HepG2 (cell line): ENCODE results near the gene MEA1. TPM values are rescaled to one million over a fixed set of nuclear protein-coding genes. Genes with fewer than 3 reads are reported as not detected.
A peak's percentile ranks its signal among the peaks of the same experiment; 100 is the strongest.

ENCODE experiments used
- ARNT ChIP-seq: fragments of 450-650 bp; IDR thresholded peaks from 2 replicates; pipeline ENCODE4 v1.6.1; 2017
- ATF5 ChIP-seq: sonication (generic); formaldehyde crosslinking; IDR thresholded peaks from 2 replicates; pipeline ENCODE4 v1.4.0; 2020; ENCODE audit warnings: mild to moderate bottlenecking, low read depth, missing genetic modification reagents
- CC2D1A ChIP-seq: sonication (generic); formaldehyde crosslinking; IDR thresholded peaks from 2 replicates; pipeline ENCODE4 v1.8.1; 2023; ENCODE audit warnings: mild to moderate bottlenecking, missing genetic modification reagents
- EED ChIP-seq: sonication (generic); formaldehyde crosslinking; IDR thresholded peaks from 2 replicates; pipeline ENCODE4 v1.5.0; 2020; ENCODE audit warnings: mild to moderate bottlenecking, missing genetic modification reagents
- HOXA9 ChIP-seq: sonication (generic); formaldehyde crosslinking; IDR thresholded peaks from 2 replicates; pipeline ENCODE4 v1.8.1; 2022; ENCODE audit warnings: missing genetic modification reagents, mild to moderate bottlenecking, moderate library complexity, borderline replicate concordance
- IRF9 ChIP-seq: sonication (generic); formaldehyde crosslinking; IDR thresholded peaks from 2 replicates; pipeline ENCODE4 v1.8.0; 2022; ENCODE audit warnings: missing genetic modification reagents, mild to moderate bottlenecking, borderline replicate concordance
- KLF12 ChIP-seq: sonication (generic); formaldehyde crosslinking; IDR thresholded peaks from 2 replicates; pipeline ENCODE4 v1.4.0; 2020; ENCODE audit warnings: missing genetic modification reagents, borderline replicate concordance
- LCORL ChIP-seq, 2 experiments: fragments of 450-650 bp in 1 of 2; sonication (generic) in 1 of 2; formaldehyde crosslinking in 1 of 2; IDR thresholded peaks; 2 replicates each; pipeline versions ENCODE4 v1.5.0 to v1.6.1; 2017 to 2020; ENCODE audit warnings: antibody characterized with exemption in 1 of 2, missing genetic modification reagents in 1 of 2
- LRRFIP1 ChIP-seq: sonication (generic); formaldehyde crosslinking; conservative IDR thresholded peaks from 2 replicates; pipeline ENCODE4 v1.4.0; 2020; ENCODE audit warnings: missing genetic modification reagents
- NBN ChIP-seq: fragments of 450-650 bp; conservative IDR thresholded peaks from 2 replicates; pipeline ENCODE4 v1.6.1; 2017
- NFE2L1 ChIP-seq: sonication (generic); formaldehyde crosslinking; IDR thresholded peaks from 2 replicates; pipeline ENCODE4 v1.4.0; 2020; ENCODE audit warnings: missing genetic modification reagents, mild to moderate bottlenecking, borderline replicate concordance
- NFE2L2 ChIP-seq: fragments of 150-350 bp; IDR thresholded peaks from 2 replicates; pipeline ENCODE4 v1.6.1; 2014; ENCODE audit warnings: low read length
- NFYC ChIP-seq: IDR thresholded peaks from 2 replicates; pipeline ENCODE4 v1.6.1; 2016; ENCODE audit warnings: missing genetic modification reagents, missing compliant biosample characterization
- NR0B2 ChIP-seq: sonication (generic); formaldehyde crosslinking; IDR thresholded peaks from 2 replicates; pipeline ENCODE4 v1.4.0; 2020; ENCODE audit warnings: mild to moderate bottlenecking, missing genetic modification reagents
- NR1H2 ChIP-seq: sonication (generic); formaldehyde crosslinking; IDR thresholded peaks from 2 replicates; pipeline ENCODE4 v1.8.1; 2022; ENCODE audit warnings: low read depth, missing genetic modification reagents, borderline replicate concordance
- NRL ChIP-seq: sonication (generic); formaldehyde crosslinking; IDR thresholded peaks from 2 replicates; pipeline ENCODE4 v1.5.0; 2020; ENCODE audit warnings: missing genetic modification reagents, mild to moderate bottlenecking, moderate library complexity, borderline replicate concordance
- ZC3H4 ChIP-seq: sonication (generic); formaldehyde crosslinking; IDR thresholded peaks from 2 replicates; pipeline ENCODE4 v1.4.0; 2020; ENCODE audit warnings: missing genetic modification reagents, borderline replicate concordance
- ZFP37 ChIP-seq: sonication (generic); formaldehyde crosslinking; IDR thresholded peaks from 2 replicates; pipeline ENCODE4 v1.4.0; 2020; ENCODE audit warnings: missing genetic modification reagents, borderline replicate concordance
- ZFY ChIP-seq: sonication (generic); formaldehyde crosslinking; IDR thresholded peaks from 2 replicates; pipeline ENCODE4 v1.4.0; 2020; ENCODE audit warnings: missing genetic modification reagents
- ZNF343 ChIP-seq: sonication (generic); formaldehyde crosslinking; IDR thresholded peaks from 2 replicates; pipeline ENCODE4 v1.4.0; 2020; ENCODE audit warnings: mild to moderate bottlenecking, missing genetic modification reagents
- ZNF382 ChIP-seq: sonication (generic); formaldehyde crosslinking; IDR thresholded peaks from 2 replicates; pipeline ENCODE4 v1.5.0; 2020; ENCODE audit warnings: missing genetic modification reagents, mild to moderate bottlenecking, borderline replicate concordance
- ZNF441 ChIP-seq: sonication (generic); formaldehyde crosslinking; IDR thresholded peaks from 2 replicates; pipeline ENCODE4 v1.7.0; 2021; ENCODE audit warnings: missing genetic modification reagents, borderline replicate concordance
- ZNF451 ChIP-seq: sonication (generic); formaldehyde crosslinking; IDR thresholded peaks from 2 replicates; pipeline ENCODE4 v1.5.0; 2020; ENCODE audit warnings: mild to moderate bottlenecking, missing genetic modification reagents
- ZNF496 ChIP-seq: sonication (generic); formaldehyde crosslinking; IDR thresholded peaks from 2 replicates; pipeline ENCODE4 v1.8.1; 2023; ENCODE audit warnings: mild to moderate bottlenecking, moderate library complexity, missing genetic modification reagents; ENCODE audit not compliant: insufficient replicate concordance
- ZNF556 ChIP-seq: sonication (generic); formaldehyde crosslinking; IDR thresholded peaks from 2 replicates; pipeline ENCODE4 v1.4.0; 2020; ENCODE audit warnings: mild to moderate bottlenecking, missing genetic modification reagents, borderline replicate concordance
- ZNF577 ChIP-seq: sonication (generic); formaldehyde crosslinking; IDR thresholded peaks from 2 replicates; pipeline ENCODE4 v1.4.0; 2020; ENCODE audit warnings: mild to moderate bottlenecking, low read depth, missing genetic modification reagents, borderline replicate concordance
- ZNF605 ChIP-seq: sonication (generic); formaldehyde crosslinking; IDR thresholded peaks from 2 replicates; pipeline ENCODE4 v1.8.0; 2022; ENCODE audit warnings: mild to moderate bottlenecking, missing genetic modification reagents
- ZNF713 ChIP-seq: sonication (generic); formaldehyde crosslinking; IDR thresholded peaks from 2 replicates; pipeline ENCODE4 v1.4.0; 2020; ENCODE audit warnings: mild to moderate bottlenecking, missing genetic modification reagents
- ZSCAN22 ChIP-seq: sonication (generic); formaldehyde crosslinking; IDR thresholded peaks from 2 replicates; pipeline ENCODE4 v1.4.0; 2020; ENCODE audit warnings: mild to moderate bottlenecking, missing genetic modification reagents
- polyA plus RNA-seq, 8 experiments: library from polyadenylated mRNA; depleted of rRNA in 3 of 8; stranded (reverse) in 7 of 8; unstranded in 1 of 8; fragments of >200 nt; fragmentation: Illumina TruSeq in 4 of 8; extraction: Trizol in 4 of 8; gene quantifications; 2 replicates each; pipeline versions ENCODE4 v1.2.1 to v1.2.3, GENCODE V29; 2011 to 2016; ENCODE audit warnings: low read depth in 4 of 8, missing spikeins in 1 of 8, mixed read lengths in 1 of 8; ENCODE audit not compliant: insufficient read depth in 1 of 8
- total RNA-seq, 5 experiments: library from RNA; depleted of rRNA; stranded (reverse); fragments of >200 nt; fragmentation: Illumina TruSeq; extraction: Trizol; gene quantifications; 2 replicates each; pipeline ENCODE4 v1.2.3, GENCODE V29; 2016; ENCODE audit warnings: low read depth in 1 of 5

The MEA1 gene
- total and polyA plus RNA-seq, 2 of the 13 experiments (the other 11 are each of a cell fraction or from before 2014, with no cell fraction given) = 75.6 to 86.2 TPM

- TF ChIP-seq LRRFIP1 (CRISPR knock-in tag) = no peak
- no peak for TF ChIP-seq NFE2L1 (CRISPR knock-in tag)
- TF ChIP-seq NR1H2 (CRISPR knock-in tag) = no peak
- TF ChIP-seq ZNF382 = no peak
- peak; percentile 16; the same call in 1 of the 2 replicates for TF ChIP-seq ZNF556 (CRISPR knock-in tag)
- no peak for TF ChIP-seq NFE2L2
- no peak for TF ChIP-seq IRF9 (CRISPR knock-in tag)
- TF ChIP-seq ZNF441 (CRISPR knock-in tag) = no peak
- TF ChIP-seq ZC3H4 (CRISPR knock-in tag) = no peak
- TF ChIP-seq ZFY (CRISPR knock-in tag) = no peak
- 0 out of 2 replicates have a peak, but pooled peaks have one; percentile 4 for TF ChIP-seq ATF5 (CRISPR knock-in tag)
- TF ChIP-seq KLF12 (CRISPR knock-in tag) = peak; percentile 58; the same call in 1 of the 2 replicates
- TF ChIP-seq ZNF343 = no peak
- TF ChIP-seq ZFP37 (CRISPR knock-in tag) = no peak
- no peak for TF ChIP-seq ARNT
- no peak for TF ChIP-seq ZNF713 (CRISPR knock-in tag)
- TF ChIP-seq ZNF577 (CRISPR knock-in tag) = no peak
- no peak for TF ChIP-seq ZNF451 (CRISPR knock-in tag)
- no peak for TF ChIP-seq NRL
- no peak for TF ChIP-seq NFYC
- TF ChIP-seq ZNF496 (CRISPR knock-in tag) = no peak
- TF ChIP-seq HOXA9 = no peak; the same call in 1 of the 2 replicates
- no peak for TF ChIP-seq NR0B2
- no peak; the same call in 1 of the 2 replicates for TF ChIP-seq ZNF605
- no peak for TF ChIP-seq ZSCAN22 (CRISPR knock-in tag)
- no peak for TF ChIP-seq EED (CRISPR knock-in tag)
- TF ChIP-seq NBN = no peak
- TF ChIP-seq CC2D1A (CRISPR knock-in tag) = no peak
- no peak for TF ChIP-seq LCORL (IDR thresholded peaks at IDR 0.05)
- TF ChIP-seq LCORL (CRISPR knock-in tag; IDR thresholded peaks at IDR 0.05) = no peak
Measured at GRCh38 chr6:42978487-42978838, 35.3 kb downstream of the MEA1 start (continued).
